ENCODE measurements around the gene RAE1.

Gene RAE1

GRCh38 chr20:57386762-57387161, 35.7 kb downstream of the RAE1 start:
- no peaks in the 10 kb centered on the region for H3K9me3 Mint-ChIP-seq
- TF ChIP-seq, protein P1, sequence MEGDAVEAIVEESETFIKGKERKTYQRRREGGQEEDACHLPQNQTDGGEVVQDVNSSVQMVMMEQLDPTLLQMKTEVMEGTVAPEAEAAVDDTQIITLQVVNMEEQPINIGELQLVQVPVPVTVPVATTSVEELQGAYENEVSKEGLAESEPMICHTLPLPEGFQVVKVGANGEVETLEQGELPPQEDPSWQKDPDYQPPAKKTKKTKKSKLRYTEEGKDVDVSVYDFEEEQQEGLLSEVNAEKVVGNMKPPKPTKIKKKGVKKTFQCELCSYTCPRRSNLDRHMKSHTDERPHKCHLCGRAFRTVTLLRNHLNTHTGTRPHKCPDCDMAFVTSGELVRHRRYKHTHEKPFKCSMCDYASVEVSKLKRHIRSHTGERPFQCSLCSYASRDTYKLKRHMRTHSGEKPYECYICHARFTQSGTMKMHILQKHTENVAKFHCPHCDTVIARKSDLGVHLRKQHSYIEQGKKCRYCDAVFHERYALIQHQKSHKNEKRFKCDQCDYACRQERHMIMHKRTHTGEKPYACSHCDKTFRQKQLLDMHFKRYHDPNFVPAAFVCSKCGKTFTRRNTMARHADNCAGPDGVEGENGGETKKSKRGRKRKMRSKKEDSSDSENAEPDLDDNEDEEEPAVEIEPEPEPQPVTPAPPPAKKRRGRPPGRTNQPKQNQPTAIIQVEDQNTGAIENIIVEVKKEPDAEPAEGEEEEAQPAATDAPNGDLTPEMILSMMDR (IDR thresholded peaks at IDR 0.05; ENCODE audit: unreplicated experiment in 3 of 3) = no peak
- H3K4me3 Mint-ChIP-seq = no peak overlapping the region
- peaks cover 7% of the 10 kb centered on the region for H3K4me1 Mint-ChIP-seq
- H3K36me3 Mint-ChIP-seq (ENCODE audit: low read depth) = peaks cover 9% of the 10 kb centered on the region
- peaks cover 4% of the 10 kb centered on the region for H3K27me3 Mint-ChIP-seq (ENCODE audit: low read depth)
- H3K27ac Mint-ChIP-seq = no peak overlapping the region

DNA sequence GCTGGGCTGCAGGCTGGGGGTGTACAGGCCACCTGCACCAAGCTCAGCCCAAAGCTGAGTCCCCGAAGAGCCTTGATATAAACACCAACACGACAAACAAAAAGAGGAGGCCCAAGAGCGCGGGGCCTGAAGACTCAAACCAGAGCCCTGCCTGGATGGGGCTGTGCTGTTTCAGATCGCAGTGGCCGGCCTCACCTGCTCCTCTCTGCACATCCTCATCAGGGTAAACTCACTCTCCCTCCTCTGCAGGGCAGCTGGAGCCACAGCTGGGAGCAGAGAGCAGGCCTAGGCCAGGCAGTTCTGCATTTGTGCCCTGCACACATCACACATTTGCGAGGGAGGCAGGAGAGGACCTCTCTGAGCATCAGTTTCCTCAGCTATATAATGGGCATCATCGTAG, 36.4 kb downstream of the RAE1 start:
- H3K4me3 Mint-ChIP-seq = no peak overlapping the region
- H3K9me3 Mint-ChIP-seq = no peaks in the 10 kb centered on the region
- H3K27ac Mint-ChIP-seq = peak overlapping the region in 1 of 3 experiments; percentile 89
- peaks cover 4% of the 10 kb centered on the region for H3K27me3 Mint-ChIP-seq (ENCODE audit: low read depth)
- peaks cover 12% of the 10 kb centered on the region for H3K4me1 Mint-ChIP-seq
- peaks cover 7% of the 10 kb centered on the region for H3K36me3 Mint-ChIP-seq (ENCODE audit: low read depth)
- TF ChIP-seq, protein P1 (IDR thresholded peaks at IDR 0.05; ENCODE audit: unreplicated experiment in 3 of 3) = no peak

DNA sequence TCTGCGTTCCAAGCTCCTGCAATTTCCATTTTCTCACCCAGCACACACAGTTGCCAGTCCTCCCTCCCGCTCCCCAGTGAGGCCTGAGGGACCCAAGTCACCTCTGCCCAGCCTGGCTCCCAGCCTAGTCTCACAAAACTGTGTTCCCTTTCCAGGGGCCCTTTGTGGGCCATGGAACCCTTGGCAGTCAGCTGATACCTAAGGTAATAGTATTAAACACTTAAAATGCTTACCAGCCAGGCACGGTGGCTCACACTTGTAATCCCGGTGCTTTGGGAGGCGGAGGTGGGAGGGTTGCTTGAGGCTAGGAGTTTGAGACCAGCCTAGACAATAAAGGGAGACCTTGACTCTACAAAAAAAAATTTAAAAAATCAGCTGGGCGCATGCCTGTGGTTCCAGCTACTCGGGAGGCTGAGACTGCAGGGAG, 36.9 kb downstream of the RAE1 start:
- H3K36me3 Mint-ChIP-seq (ENCODE audit: low read depth) = peaks cover 7% of the 10 kb centered on the region
- H3K4me1 Mint-ChIP-seq = peaks cover 13% of the 10 kb centered on the region
- TF ChIP-seq, protein P1 (IDR thresholded peaks at IDR 0.05; ENCODE audit: unreplicated experiment in 3 of 3) = no peak
- H3K27me3 Mint-ChIP-seq (ENCODE audit: low read depth) = peaks cover 6% of the 10 kb centered on the region
- peak overlapping the region in 2 of 3 experiments; percentile 82 to 89 for H3K27ac Mint-ChIP-seq
- H3K9me3 Mint-ChIP-seq = no peaks in the 10 kb centered on the region
- H3K4me3 Mint-ChIP-seq = peak overlapping the region in 1 of 3 experiments; percentile 75

DNA sequence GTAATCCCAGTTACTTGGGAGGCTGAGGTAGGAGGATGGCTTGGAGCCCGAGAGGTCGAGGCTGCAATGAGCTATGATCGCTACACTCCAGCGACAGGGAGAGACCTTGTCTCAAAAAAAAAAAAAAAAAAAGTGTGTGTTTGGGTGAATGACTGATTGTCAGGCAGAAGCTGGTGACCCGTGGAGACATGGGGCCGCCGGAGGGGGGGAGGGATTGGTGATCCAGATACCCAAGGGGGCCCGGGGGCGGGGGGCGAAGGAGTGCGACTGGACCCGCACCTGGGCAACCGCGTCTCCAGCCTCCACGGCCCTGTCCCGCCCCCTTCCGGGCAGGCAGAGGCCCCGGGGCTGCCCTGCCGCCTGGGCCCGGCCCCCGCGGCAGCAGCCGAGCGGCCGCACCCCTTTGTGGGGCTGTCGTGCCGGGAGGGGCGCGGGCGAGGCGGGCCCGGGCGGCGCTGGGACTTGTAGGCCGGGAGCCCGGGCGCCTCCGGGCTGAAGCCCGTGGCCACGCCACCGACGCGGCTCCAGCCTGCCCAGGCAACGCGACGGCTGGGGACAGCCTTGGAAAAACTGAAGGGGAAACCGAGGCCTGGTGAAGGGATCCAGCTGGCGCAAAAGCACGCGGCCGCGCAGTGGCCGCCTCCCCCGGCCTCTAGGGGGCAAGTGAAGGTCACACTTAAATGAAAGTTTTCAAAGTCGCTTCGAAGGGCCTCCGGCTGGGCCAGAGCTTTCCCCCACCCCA, 38.1 kb downstream of the RAE1 start:
- peaks cover 15% of the 10 kb centered on the region for H3K36me3 Mint-ChIP-seq (ENCODE audit: low read depth)
- H3K4me3 Mint-ChIP-seq = peak overlapping the region; percentile 75 to 82 (median 81)
- TF ChIP-seq, protein P1 (IDR thresholded peaks at IDR 0.05; ENCODE audit: unreplicated experiment in 3 of 3) = no peak
- H3K27me3 Mint-ChIP-seq (ENCODE audit: low read depth) = peaks cover 13% of the 10 kb centered on the region
- no peaks in the 10 kb centered on the region for H3K9me3 Mint-ChIP-seq
- peak overlapping the region; percentile 64 to 96 (median 96) for H3K27ac Mint-ChIP-seq
- H3K4me1 Mint-ChIP-seq = peaks cover 25% of the 10 kb centered on the region

DNA sequence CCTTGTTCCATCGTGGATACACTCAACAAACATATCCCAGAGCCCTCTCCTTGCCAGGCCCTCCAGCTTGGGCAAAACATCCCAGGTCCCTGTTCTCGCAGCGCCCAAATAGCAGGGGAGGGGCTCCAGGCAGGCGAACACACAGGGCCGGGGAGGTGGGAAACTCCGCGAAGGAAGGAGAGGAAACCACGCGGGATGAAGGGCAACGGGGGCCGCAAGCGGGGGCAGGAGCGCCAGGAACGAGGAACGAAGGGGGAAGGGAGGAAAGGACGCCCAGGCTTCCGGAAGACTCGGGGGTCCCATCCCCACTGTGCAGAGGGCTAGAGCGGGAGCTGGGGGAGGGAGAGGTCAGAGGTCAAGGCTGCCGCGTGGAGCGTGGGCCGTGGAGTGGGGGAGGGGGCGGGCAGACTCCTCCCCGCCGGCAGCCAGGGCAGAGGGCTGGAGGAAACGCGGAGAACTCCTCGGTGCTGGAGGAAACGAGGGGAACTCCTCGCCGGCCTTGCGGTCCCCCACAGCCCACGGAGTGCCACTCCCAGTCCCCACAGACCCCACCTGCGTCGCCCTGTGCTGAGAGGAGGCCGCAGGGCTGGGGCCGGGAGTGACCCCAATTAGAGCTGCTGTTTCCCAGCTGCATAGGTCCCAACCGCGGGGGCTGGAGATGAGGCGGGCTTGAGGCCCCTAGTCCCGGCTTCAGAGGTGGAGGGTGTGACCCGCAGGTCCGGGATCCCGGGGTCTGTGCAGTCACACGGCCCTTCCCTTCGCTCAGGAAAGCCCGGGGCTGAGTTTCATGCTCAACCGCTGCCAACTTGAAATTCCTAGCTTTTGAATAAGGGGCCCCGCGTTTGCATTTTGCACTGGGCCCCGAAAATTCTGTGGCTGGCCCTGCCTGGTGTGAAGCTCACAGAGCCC, 38.9 kb downstream of the RAE1 start:
- TF ChIP-seq, protein P1 (IDR thresholded peaks at IDR 0.05; ENCODE audit: unreplicated experiment in 3 of 3) = no peak
- Mint-ChIP-seq H3K9me3 (no peaks in the 10 kb centered on the region), H3K27ac (peak overlapping the region; percentile 77 to 96 (median 96))

More for the DNA sequence above, 38.9 kb downstream of the RAE1 start:
- Mint-ChIP-seq H3K27me3 (ENCODE audit: low read depth) (peaks cover 13% of the 10 kb centered on the region), H3K4me1 (peaks cover 32% of the 10 kb centered on the region), H3K4me3 (peak overlapping the region; percentile 65 to 87 (median 81)), H3K36me3 (ENCODE audit: low read depth) (peaks cover 10% of the 10 kb centered on the region)

Data from nephron (organoid).